ENCODE results near the gene KLK10. TPM values are rescaled to one million over a fixed set of nuclear protein-coding genes. Genes with fewer than 3 reads are reported as not detected.

Gene KLK10
- total RNA-seq, 2 experiments from 2014 or later: not detected

DNA sequence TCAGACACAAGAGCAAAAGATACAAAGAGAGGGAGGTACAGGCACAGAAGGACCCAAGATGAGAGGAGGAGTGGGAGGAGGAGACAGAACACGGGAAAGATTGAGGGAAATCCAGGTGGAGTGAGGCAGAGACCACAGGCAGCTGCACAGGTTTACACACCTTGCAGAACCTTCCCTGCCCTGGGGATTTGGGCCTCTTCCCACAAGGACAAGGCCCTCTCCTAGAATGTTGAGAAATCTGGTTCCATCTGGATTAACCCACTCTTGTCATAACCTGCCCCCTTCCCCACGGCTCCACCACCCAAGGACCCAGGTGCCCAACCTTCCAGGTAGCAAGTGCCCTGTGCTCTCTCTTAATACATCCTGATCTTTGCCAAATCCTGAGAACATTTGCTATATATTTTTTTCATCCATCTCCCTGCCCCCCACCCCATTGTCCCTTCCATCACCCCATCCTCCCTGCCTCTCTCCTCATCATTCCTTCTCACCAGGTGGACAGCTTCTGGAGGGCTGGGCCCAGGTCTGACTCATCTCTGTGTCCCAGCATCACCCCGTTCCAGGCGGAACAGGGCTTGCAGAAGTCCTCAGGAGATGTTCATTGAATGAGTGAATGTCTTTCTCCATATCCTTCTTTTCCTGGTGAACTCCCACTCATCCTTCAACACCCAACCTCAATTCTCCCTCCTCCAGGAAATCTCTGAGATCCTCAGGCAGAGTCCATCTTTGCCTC, 9.3 kb downstream of the KLK10 start:
- ChIA-PET CTCF (no interaction called here), POLR2A (no interaction called here)
- H3K27ac ChIP-seq (ENCODE audit: low read depth in 1 of 2, low read length in 2 of 2): no peak overlapping the region
- no peaks in the 10 kb centered on the region for H3K9me3 Mint-ChIP-seq
- no peaks in the 10 kb centered on the region for H3K36me3 Mint-ChIP-seq (ENCODE audit: low read depth)
- no peaks in the 10 kb centered on the region for H3K9me3 ChIP-seq (ENCODE audit: control insufficient read depth in 1 of 2, insufficient read depth in 1 of 2, low read length in 2 of 2)
- no peaks in the 10 kb centered on the region for H3K4me1 Mint-ChIP-seq (ENCODE audit: low read depth)
- no peak overlapping the region for H3K4me3 Mint-ChIP-seq
- DNase-seq: no peak
- no peaks in the 10 kb centered on the region for H3K4me1 ChIP-seq (ENCODE audit: insufficient read depth, low read length)
- peaks cover 68% of the 10 kb centered on the region for H3K27me3 Mint-ChIP-seq
- no peak overlapping the region for H3K4me3 ChIP-seq (ENCODE audit: low read length)
- peaks cover 8 to 18% of the 10 kb centered on the region in 2 experiments for H3K27me3 ChIP-seq (ENCODE audit: control insufficient read depth in 1 of 2, insufficient read depth in 2 of 2, low read length in 2 of 2)
- no peak overlapping the region for H3K27ac Mint-ChIP-seq
- no peak for TF ChIP-seq CTCF (IDR thresholded peaks at IDR 0.05)
- ATAC-seq (ENCODE audit: poor library complexity): no peak
- intact Hi-C loops (cut with DNase I, micrococcal nuclease): no loop called here
- H3K36me3 ChIP-seq (ENCODE audit: insufficient read depth, low read length): no peaks in the 10 kb centered on the region

DNA sequence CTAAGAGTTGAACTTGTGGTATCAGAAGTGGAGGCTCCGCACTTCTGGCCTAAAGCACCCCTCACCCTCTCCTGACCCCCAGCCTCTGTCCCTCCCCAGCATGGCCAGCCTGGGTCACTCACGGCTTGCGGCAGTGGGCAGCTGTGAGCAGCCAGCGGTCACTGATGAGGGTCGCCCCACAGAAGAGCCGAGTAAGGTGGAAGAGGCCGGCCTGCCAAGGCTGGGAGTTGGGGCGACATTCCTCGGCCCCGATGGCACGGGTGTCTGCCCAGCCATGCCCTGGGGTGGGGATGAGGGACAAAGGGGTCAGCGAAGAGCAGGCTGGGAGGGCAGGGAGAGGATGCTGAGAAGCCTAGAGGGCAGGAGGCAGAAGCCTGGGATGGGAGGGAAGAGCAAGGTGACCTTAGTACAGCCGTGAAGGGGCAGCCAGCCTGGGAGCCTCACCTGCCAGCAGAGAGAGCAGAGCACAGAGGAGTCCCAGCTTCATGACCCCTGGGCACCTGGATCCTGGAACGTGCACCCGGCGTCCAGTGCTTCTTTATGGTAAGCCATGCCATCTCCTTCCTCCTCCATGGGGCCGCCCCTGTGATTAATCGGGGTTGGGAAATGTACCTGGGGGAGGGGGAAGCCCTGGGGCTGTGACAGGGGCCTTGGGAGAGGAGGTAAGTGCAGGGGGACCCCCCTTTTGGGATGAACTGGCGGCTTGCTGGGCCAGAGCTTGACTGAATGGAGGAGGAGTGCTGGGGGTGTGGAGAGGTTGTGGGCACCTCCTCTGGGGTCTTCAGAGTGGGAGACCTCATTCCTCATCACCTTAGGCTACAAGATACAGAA, 10.2 kb downstream of the KLK10 start:
- TF ChIP-seq CTCF (IDR thresholded peaks at IDR 0.05): no peak
- no peaks in the 10 kb centered on the region for H3K9me3 ChIP-seq (ENCODE audit: control insufficient read depth in 1 of 2, insufficient read depth in 1 of 2, low read length in 2 of 2)
- Mint-ChIP-seq H3K27ac (no peak overlapping the region), H3K4me3 (no peak overlapping the region), H3K27me3 (peaks cover 67% of the 10 kb centered on the region), H3K4me1 (ENCODE audit: low read depth) (no peaks in the 10 kb centered on the region), H3K9me3 (no peaks in the 10 kb centered on the region), H3K36me3 (ENCODE audit: low read depth) (no peaks in the 10 kb centered on the region)
- H3K27ac ChIP-seq (ENCODE audit: low read depth in 1 of 2, low read length in 2 of 2): no peak overlapping the region
- no peaks in the 10 kb centered on the region for H3K36me3 ChIP-seq (ENCODE audit: insufficient read depth, low read length)
- no peak overlapping the region for H3K4me3 ChIP-seq (ENCODE audit: low read length)
- H3K4me1 ChIP-seq (ENCODE audit: insufficient read depth, low read length): no peaks in the 10 kb centered on the region
- no peak for DNase-seq
- intact Hi-C loops (cut with DNase I, micrococcal nuclease): no loop called here
- POLR2A ChIA-PET: no interaction called here
- CTCF ChIA-PET: no interaction called here
- no peak for ATAC-seq (ENCODE audit: poor library complexity)
- H3K27me3 ChIP-seq (ENCODE audit: control insufficient read depth in 1 of 2, insufficient read depth in 2 of 2, low read length in 2 of 2): peaks cover 8 to 10% of the 10 kb centered on the region in 2 experiments

DNA sequence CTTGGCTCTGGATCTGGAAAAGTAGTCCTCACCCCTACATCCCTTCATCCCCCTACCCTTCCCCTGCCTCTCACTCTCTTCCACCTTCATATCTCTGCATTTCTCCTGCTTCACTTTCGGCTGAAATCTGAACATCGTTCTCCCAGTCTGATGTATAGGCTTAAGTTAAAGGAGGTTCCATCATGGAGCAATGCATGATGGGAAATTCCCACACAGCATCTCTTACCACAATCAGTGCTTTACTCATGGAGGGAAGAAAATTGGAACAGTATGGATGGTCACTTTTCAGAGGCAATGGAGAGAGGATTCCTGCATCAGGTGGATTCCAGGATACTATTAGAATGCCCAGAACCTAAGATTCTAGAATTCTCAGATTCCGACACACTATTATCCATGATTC, 12.0 kb downstream of the KLK10 start:
- ATAC-seq (ENCODE audit: poor library complexity): no peak
- peaks cover 60% of the 10 kb centered on the region for H3K27me3 Mint-ChIP-seq
- DNase-seq: no peak
- no peaks in the 10 kb centered on the region for H3K9me3 Mint-ChIP-seq
- H3K9me3 ChIP-seq (ENCODE audit: control insufficient read depth in 1 of 2, insufficient read depth in 1 of 2, low read length in 2 of 2): peaks cover 0 to 6% of the 10 kb centered on the region in 2 experiments
- no peak overlapping the region for H3K27ac Mint-ChIP-seq
- no peaks in the 10 kb centered on the region for H3K36me3 ChIP-seq (ENCODE audit: insufficient read depth, low read length)
- no peak overlapping the region for H3K4me3 Mint-ChIP-seq
- H3K4me3 ChIP-seq (ENCODE audit: low read length): no peak overlapping the region
- TF ChIP-seq CTCF (IDR thresholded peaks at IDR 0.05): no peak
- intact Hi-C loops (cut with DNase I, micrococcal nuclease): no loop called here
- no peaks in the 10 kb centered on the region for H3K4me1 Mint-ChIP-seq (ENCODE audit: low read depth)
- no peaks in the 10 kb centered on the region for H3K4me1 ChIP-seq (ENCODE audit: insufficient read depth, low read length)
- CTCF ChIA-PET: no interaction called here
- H3K27me3 ChIP-seq (ENCODE audit: control insufficient read depth in 1 of 2, insufficient read depth in 2 of 2, low read length in 2 of 2): peaks cover 9 to 15% of the 10 kb centered on the region in 2 experiments
- POLR2A ChIA-PET: no interaction called here
- no peaks in the 10 kb centered on the region for H3K36me3 Mint-ChIP-seq (ENCODE audit: low read depth)
- H3K27ac ChIP-seq (ENCODE audit: low read depth in 1 of 2, low read length in 2 of 2): no peak overlapping the region
